Subcutaneous abdominal adipose tissue (tissue), 5 donors: ENCODE data around the gene P4HB.

Experiments
- H3K27ac ChIP-seq: one replicate; pipeline ENCODE4 v1.7.0; 2013; ENCODE audit warnings: low read depth, mild to moderate bottlenecking, inconsistent platforms, low read length, moderate library complexity
- H3K27me3 ChIP-seq, 5 donors: one replicate each; pipeline ENCODE4 v1.7.0; 2013; ENCODE audit warnings: low read length in 5 of 5, inconsistent platforms in 1 of 5; ENCODE audit not compliant: control insufficient read depth in 5 of 5, insufficient read depth in 4 of 5
- H3K36me3 ChIP-seq, 5 donors: one replicate each; pipeline ENCODE4 v1.7.0; 2013; ENCODE audit warnings: low read length in 5 of 5; ENCODE audit not compliant: control insufficient read depth in 5 of 5, insufficient read depth in 5 of 5
- H3K4me1 ChIP-seq, 5 donors: one replicate each; pipeline ENCODE4 v1.7.0; 2013; ENCODE audit warnings: low read length in 5 of 5, mild to moderate bottlenecking in 3 of 5, moderate library complexity in 1 of 5; ENCODE audit not compliant: control insufficient read depth in 5 of 5, insufficient read depth in 5 of 5
- H3K4me3 ChIP-seq, 5 donors: one replicate each; pipeline ENCODE4 v1.7.0; 2013; ENCODE audit warnings: low read length in 5 of 5, low read depth in 1 of 5
- H3K9ac ChIP-seq, 5 donors: one replicate each; pipeline ENCODE4 v1.7.0; 2013; ENCODE audit warnings: low read length in 5 of 5, mild to moderate bottlenecking in 4 of 5, moderate library complexity in 3 of 5
- H3K9me3 ChIP-seq, 5 donors: one replicate each; pipeline ENCODE4 v1.7.0; 2013; ENCODE audit warnings: low read length in 5 of 5; ENCODE audit not compliant: control insufficient read depth in 5 of 5
- donor health status: healthy.
- donor health status: healthy.
- donor health status: healthy.
- donor health status: healthy.
- donor health status: healthy.

Gene P4HB

GRCh38 chr17:81859906-81860755 is at the start of gene P4HB:
P4HB (minus strand) TSS chr17:81860535; CDS start chr17:81860471, 64 bp downstream.
- no peaks in the 10 kb centered on the region for H3K9me3 ChIP-seq
- H3K4me1 ChIP-seq, result peaks cover 15 to 48% (median 38%) of the 10 kb centered on the region in 5 donors
- peaks cover 0 to 37% (median 21%) of the 10 kb centered on the region in 5 donors for H3K36me3 ChIP-seq
- H3K9ac ChIP-seq, result peak within 1 kb of the TSS; percentile 77 to 94 (median 93)
- no peaks in the 10 kb centered on the region for H3K27me3 ChIP-seq
- peak within 1 kb of the TSS; percentile 77 to 95 (median 89) for H3K4me3 ChIP-seq
- H3K27ac ChIP-seq, result peak within 1 kb of the TSS; percentile 96

GRCh38 chr17:81909231-81909630 is 48.9 kb upstream of the P4HB start:
- Histone ChIP-seq H3K27ac (no peak overlapping the region), H3K9me3 (no peaks in the 10 kb centered on the region), H3K4me1 (peaks cover 2 to 22% (median 14%) of the 10 kb centered on the region in 5 donors), H3K4me3 (no peak overlapping the region), H3K36me3 (peaks cover 0 to 70% (median 48%) of the 10 kb centered on the region in 5 donors), H3K9ac (no peak overlapping the region), H3K27me3 (no peaks in the 10 kb centered on the region)

- no peak overlapping the region for H3K27ac ChIP-seq
- peaks cover 2 to 22% (median 14%) of the 10 kb centered on the region in 5 donors for H3K4me1 ChIP-seq
- H3K9me3 ChIP-seq, result no peaks in the 10 kb centered on the region
- H3K27me3 ChIP-seq, result no peaks in the 10 kb centered on the region
- H3K9ac ChIP-seq, result no peak overlapping the region
- H3K36me3 ChIP-seq, result peaks cover 0 to 69% (median 46%) of the 10 kb centered on the region in 5 donors
- no peak overlapping the region for H3K4me3 ChIP-seq
Observed at GRCh38 chr17:81908793-81909192, 48.5 kb upstream of the P4HB start.

- no peak overlapping the region for H3K4me3 ChIP-seq
- no peak overlapping the region for H3K27ac ChIP-seq
- H3K4me1 ChIP-seq, result peaks cover 2 to 33% (median 18%) of the 10 kb centered on the region in 5 donors
- peaks cover 0 to 55% (median 32%) of the 10 kb centered on the region in 5 donors for H3K36me3 ChIP-seq
- H3K27me3 ChIP-seq, result no peaks in the 10 kb centered on the region
- no peaks in the 10 kb centered on the region for H3K9me3 ChIP-seq
- H3K9ac ChIP-seq, result no peak overlapping the region
Observed at GRCh38 chr17:81907219-81908145, 47.1 kb upstream of the P4HB start.

- Histone ChIP-seq H3K4me3 (no peak overlapping the region), H3K9ac (no peak overlapping the region), H3K27ac (no peak overlapping the region), H3K9me3 (no peaks in the 10 kb centered on the region), H3K4me1 (peaks cover 2 to 35% (median 21%) of the 10 kb centered on the region in 5 donors), H3K27me3 (no peaks in the 10 kb centered on the region), H3K36me3 (peaks cover 0 to 50% (median 29%) of the 10 kb centered on the region in 5 donors)
Observed at GRCh38 chr17:81906476-81907218, 46.3 kb upstream of the P4HB start.

- peaks cover 0 to 3% (median 0%) of the 10 kb centered on the region in 5 donors for H3K27me3 ChIP-seq
- H3K4me3 ChIP-seq, result no peak overlapping the region
- no peak overlapping the region for H3K9ac ChIP-seq
- H3K9me3 ChIP-seq, result no peaks in the 10 kb centered on the region
- peaks cover 2 to 36% (median 24%) of the 10 kb centered on the region in 5 donors for H3K4me1 ChIP-seq
- H3K27ac ChIP-seq, result no peak overlapping the region
- peaks cover 0 to 50% (median 29%) of the 10 kb centered on the region in 5 donors for H3K36me3 ChIP-seq
Observed at GRCh38 chr17:81905993-81906392, 45.7 kb upstream of the P4HB start.

GRCh38 chr17:81905424-81905875 is 45.1 kb upstream of the P4HB start:
- Histone ChIP-seq H3K27ac (no peak overlapping the region), H3K27me3 (peaks cover 0 to 3% (median 0%) of the 10 kb centered on the region in 5 donors), H3K36me3 (peaks cover 0 to 54% (median 30%) of the 10 kb centered on the region in 5 donors), H3K9me3 (no peaks in the 10 kb centered on the region), H3K4me1 (peaks cover 2 to 32% (median 20%) of the 10 kb centered on the region in 5 donors), H3K4me3 (no peak overlapping the region), H3K9ac (no peak overlapping the region)

- Histone ChIP-seq H3K27me3 (peaks cover 0 to 3% (median 0%) of the 10 kb centered on the region in 5 donors), H3K27ac (no peak overlapping the region), H3K9me3 (no peaks in the 10 kb centered on the region), H3K4me1 (peaks cover 0 to 26% (median 13%) of the 10 kb centered on the region in 5 donors), H3K4me3 (no peak overlapping the region), H3K36me3 (peaks cover 0 to 60% (median 36%) of the 10 kb centered on the region in 5 donors), H3K9ac (no peak overlapping the region)
Observed at GRCh38 chr17:81904600-81905423, 44.5 kb upstream of the P4HB start.
